GM19025 (cell line): ENCODE data around the gene SLAMF9.

Experiments
- ATAC-seq: cut with Tn5 transposase; IDR thresholded peaks from one replicate; pipeline ENCODE4 v1.9.1; 2021; ENCODE audit warnings: mild to moderate bottlenecking, low read depth, moderate library complexity; ENCODE audit not compliant: unreplicated experiment

The SLAMF9 gene

GRCh38 chr1:159953536-159954515 is at the start of gene SLAMF9:
TSS of gene SLAMF9 (minus strand) at chr1:159954237. CDS start at chr1:159954137, 100 bp downstream.
- ATAC-seq, result no peak

DNA sequence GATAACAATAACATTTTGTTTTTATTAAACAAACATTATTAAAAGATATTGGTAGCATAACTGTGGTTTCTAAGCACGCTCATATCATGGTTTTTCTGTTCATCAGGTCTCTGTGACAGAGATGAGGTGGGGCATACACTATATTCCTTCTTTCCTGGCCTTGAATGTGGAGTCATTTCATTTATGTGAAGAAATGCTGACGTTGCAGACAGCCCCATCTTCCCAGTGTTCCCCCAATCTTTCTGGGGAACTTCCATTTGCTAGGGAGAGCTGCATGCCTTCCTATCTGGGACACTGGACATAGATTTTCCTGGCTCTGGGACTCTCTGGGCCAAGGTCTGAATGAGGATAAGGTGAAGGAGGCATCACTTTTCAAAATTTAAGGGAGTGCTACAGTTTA is 47.4 kb upstream of the SLAMF9 start:
- no peak for ATAC-seq

DNA sequence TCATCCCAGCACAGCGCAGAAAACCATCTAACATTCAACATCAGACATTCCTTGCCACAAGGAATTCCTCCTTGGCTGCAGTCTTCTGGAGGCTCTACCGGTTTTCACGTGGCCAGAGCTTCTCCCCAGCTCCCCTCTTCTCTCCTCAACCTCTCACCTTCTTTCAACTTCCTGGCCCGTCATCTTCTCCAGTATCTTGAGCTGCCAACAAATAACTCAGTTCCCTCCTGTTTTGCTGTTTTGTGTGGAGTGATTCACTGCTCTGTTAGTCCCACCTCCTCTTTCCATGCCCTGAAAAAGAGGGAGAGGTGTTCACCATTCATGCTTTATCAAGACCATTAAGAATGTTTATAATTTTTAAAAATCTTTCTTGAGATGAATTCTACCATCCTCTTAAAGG is 45.2 kb upstream of the SLAMF9 start:
- ATAC-seq, result no peak

DNA sequence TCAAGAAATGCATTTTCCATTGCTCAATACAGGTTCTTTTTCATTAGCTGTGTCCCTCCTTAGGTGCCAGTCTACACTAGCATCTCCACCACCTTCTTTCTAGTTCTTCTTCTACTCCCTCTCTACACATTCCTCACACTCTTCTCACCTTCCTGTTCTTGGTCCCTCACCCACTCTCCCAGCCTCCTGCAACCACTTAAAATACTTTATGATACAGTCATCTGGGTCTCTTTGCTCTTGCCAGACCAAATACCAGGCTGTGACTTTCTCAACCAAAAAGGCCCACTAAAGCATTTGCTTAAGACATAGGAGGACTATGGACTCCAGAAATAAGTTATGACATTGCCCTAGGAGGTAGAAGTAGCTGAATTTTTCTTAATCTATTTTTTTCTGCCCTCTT is 42.6 kb upstream of the SLAMF9 start:
- no peak for ATAC-seq

- no peak for ATAC-seq
Observed at GRCh38 chr1:159994896-159995295, 40.9 kb upstream of the SLAMF9 start.

GRCh38 chr1:159993911-159994310 is 39.9 kb upstream of the SLAMF9 start:
- no peak for ATAC-seq

- no peak for ATAC-seq
Observed at GRCh38 chr1:159992161-159992560, 38.1 kb upstream of the SLAMF9 start.

DNA sequence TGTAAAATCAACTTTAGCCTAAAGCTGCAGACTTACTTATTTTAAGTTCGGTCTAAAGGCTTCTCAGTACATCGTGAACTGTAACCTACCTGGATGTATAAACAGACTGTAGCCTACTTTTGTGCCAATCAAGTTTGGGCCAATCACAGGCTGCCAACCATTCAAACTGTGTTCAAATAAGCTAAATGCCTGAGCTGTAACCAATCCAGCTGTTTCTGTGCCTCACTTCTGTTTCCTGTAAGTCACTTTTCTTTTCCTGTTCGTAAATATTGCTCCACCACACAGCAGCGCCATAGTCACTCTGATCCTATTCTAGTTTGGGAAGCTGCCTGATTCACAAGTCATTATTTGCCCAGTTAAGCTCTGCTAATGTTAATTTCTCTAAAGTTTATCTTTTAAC is 37.5 kb upstream of the SLAMF9 start:
- no peak for ATAC-seq

DNA sequence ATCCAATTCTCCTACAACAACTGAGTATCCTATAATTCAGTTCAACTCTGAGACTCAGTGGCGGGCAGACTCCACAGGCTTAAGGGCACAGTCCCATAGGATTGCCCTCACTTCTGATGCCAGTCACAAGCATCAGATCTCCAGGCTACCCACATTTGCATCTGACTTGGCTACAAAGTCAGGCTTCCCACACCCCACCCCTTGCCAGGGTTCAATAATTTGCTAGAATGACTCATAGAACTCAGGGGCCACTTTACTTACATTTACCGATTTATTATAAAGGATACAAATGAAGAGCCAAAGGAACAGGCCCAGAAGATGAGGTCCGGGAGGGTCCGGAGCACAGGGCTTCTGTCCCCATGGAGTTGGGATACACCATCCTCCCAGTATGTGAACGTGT is 36.0 kb upstream of the SLAMF9 start:
- no peak for ATAC-seq

DNA sequence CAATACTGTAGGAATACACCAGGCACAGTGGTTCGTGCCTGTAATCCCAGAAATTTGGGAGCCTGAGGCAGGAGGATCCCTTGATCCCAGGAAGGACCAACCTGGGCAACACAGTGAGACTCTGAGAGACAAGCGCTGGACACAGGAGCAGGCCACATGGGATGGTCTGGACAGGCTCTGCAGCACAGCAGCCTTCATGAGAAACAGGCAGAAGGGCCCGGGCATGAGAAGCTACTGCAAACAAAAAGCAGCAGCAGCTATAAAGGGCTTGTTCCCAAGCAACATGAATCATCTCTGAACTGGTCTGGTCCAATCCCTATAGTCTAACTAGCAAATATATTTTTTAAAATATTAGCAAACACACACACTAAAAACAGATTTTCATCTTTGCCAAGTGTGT is 35.5 kb upstream of the SLAMF9 start:
- no peak for ATAC-seq

- no peak for ATAC-seq
Observed at GRCh38 chr1:159988006-159988405, 34.0 kb upstream of the SLAMF9 start.

- ATAC-seq, result no peak
Observed at GRCh38 chr1:159987186-159987585, 33.1 kb upstream of the SLAMF9 start.

DNA sequence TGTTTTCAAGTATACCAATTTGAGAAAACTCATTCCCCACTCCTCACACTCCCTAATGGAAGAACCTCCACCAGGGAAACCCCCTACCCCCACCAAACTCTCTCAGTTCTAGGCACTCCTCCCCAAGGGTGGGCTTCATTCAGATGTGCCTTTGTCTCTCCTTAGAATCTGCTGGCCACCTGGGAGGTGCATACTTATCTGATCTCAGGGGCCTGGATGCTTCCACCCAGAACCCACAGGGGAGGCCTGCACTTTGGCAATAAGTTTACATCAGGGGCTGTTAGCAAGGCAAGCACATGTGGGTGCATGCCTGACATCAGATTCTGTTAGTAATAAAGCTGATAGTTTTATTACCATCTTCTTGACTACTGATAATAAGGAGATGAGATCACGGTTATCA is 32.5 kb upstream of the SLAMF9 start:
- no peak for ATAC-seq

DNA sequence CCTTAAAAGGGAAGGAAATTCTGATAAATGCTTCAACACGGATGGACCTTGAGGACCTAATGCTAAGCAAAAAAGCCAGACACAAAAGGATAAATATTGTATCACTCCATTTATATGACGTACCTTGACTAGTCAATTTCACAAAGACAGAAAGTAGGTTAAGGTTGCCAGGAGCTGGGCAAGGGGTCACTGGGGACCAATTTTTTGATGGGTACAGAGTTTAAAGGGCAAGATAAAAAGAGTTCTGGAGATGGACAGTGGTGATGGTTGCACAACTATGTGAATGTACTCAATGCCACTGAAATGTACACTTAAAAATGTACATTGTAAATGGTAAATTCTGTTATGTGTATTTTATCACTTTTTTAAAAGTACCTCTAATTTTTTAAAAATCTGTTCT is 32.1 kb upstream of the SLAMF9 start:
- ATAC-seq, result no peak

GRCh38 chr1:159985473-159985872 is 31.4 kb upstream of the SLAMF9 start:
- ATAC-seq, result no peak

DNA sequence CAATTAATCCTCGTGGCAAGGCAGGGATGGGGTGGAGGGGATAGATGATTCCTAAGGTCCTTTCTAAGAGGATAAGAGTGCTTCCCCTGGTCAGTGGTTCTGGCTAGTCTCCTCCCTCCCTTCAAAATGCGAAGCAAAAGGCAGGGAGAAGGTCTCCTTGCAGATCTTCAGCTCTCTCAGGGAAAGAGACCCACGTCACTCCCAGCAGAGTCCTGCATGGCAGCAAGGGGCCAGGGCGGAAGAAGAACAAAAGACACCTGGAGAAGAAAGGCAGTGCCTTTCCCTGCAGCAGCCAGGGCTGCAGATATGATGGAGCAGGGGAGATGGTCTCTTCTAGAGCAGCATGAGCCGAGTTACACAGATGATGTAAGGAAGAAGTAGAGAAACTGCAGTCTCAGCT is 29.6 kb upstream of the SLAMF9 start:
- no peak for ATAC-seq

GRCh38 chr1:159982280-159982679 is 28.2 kb upstream of the SLAMF9 start:
- no peak for ATAC-seq

DNA sequence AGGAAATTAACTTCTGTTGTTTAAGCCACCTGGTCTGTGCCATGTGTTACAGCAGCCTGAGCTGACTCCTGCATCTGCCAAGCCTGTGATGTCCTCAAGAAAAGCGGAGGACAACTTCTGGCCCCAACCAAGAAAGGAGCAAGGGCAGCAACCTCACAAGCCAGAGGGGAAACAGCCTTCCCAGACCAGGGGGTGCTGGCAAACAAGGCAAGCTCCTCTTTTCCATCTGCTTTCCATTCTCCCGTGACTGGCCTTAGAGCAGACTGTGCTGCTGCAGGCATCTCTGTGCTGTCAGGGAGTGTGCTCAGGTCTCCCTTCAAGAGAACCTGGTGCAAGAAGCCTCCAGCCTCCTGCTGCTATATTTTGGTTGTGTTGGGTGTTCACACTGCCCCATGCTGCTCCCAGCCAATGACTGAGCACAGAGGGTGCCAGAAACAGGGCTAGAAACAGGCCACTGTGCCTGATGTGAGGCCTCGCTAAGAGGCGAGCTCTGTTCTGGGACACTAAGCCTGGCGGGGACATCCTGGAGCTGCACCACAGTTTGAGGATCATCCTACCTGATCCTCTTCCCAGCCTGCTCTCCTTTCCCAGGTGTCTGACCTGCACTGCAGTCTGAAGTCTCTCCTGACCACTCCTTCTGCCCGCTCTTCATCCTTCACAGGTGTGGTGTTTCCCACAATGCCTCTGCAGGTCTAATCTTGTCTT is 27.5 kb upstream of the SLAMF9 start:
- no peak for ATAC-seq

GRCh38 chr1:159980786-159981185 is 26.7 kb upstream of the SLAMF9 start:
- ATAC-seq, result no peak

DNA sequence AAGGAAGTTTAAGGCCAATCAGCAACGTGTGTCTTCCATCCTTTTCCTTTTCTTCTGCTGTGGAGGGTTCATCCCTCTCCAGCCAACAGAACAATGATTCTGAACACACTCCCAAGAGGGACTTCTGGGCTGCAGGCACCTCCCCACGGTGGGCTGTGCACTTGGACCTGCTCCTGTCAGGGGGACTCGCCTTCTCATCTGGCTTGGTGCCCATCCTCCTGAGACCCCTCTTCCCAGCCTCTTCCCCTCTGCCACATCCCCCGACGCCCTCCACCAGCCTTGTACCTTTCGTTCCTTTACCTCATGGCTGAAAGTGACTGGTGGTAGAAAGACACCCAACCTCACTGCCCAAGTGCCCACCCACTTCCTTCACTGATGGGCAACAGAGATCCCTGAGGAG is 26.0 kb upstream of the SLAMF9 start:
- ATAC-seq, result no peak

DNA sequence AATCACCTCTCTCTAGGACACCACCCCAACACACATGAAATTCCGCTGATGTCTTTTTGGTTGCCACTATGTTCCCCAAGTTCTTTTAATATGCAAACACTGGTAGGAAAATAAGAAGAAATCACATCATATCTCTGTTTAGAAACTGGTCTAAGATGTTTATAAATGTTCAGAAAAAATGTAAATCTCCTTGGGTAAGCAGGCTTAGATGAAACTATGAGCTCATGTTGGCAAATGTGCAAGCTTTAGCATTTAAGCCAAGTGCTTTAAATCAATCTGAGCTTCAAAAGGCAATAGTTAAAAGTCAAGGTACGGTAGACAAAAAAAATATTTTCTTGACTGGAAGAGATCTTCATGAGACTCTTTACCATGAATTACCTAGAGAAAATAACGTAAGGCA is 25.2 kb upstream of the SLAMF9 start:
- ATAC-seq, result no peak

GRCh38 chr1:159978107-159978398 is 24.0 kb upstream of the SLAMF9 start:
- ATAC-seq, result no peak
